Measurements from ENCODE around the gene RRP9. TPM values are rescaled to one million over a fixed set of nuclear protein-coding genes. Genes with fewer than 3 reads are reported as not detected.

Gene RRP9
- total and polyA plus RNA-seq, 12 donors = 8.5 to 30.2 (median 10.1) TPM

DNA sequence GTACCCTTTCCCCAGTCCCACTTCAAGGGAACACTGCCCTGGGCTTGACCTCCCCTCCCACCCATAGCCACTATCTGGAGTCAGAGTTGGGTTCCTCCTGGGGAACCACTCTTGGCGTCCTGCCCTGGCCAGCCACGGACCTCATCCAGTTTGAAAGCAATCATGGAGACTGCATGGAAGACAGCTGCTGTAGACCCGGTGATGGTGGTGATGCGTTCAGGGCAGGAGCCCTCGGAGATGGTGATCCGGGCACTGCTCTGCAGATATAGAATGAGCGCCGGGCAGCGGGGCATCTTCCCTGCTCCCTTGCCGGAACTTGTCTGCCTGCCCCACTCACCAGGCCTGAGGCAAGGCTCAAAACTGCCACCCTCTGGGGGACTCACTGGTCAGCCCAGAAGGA is 18.7 kb upstream of the RRP9 start:
- Histone ChIP-seq H3K4me3 (no peak overlapping the region), H3K27me3 (peaks cover 0 to 15% (median 0%) of the 10 kb centered on the region in 7 donors), H3K27ac (no peak overlapping the region), H3K4me1 (peaks cover 26 to 60% (median 46%) of the 10 kb centered on the region in 9 donors), H3K36me3 (peaks cover 0 to 44% (median 17%) of the 10 kb centered on the region in 9 donors), H3K9me3 (no peaks in the 10 kb centered on the region)
- WGBS, 2 donors = 81 to 85% methylated on average over 10 of the region's 10 CpGs
- TF ChIP-seq, protein P1, sequence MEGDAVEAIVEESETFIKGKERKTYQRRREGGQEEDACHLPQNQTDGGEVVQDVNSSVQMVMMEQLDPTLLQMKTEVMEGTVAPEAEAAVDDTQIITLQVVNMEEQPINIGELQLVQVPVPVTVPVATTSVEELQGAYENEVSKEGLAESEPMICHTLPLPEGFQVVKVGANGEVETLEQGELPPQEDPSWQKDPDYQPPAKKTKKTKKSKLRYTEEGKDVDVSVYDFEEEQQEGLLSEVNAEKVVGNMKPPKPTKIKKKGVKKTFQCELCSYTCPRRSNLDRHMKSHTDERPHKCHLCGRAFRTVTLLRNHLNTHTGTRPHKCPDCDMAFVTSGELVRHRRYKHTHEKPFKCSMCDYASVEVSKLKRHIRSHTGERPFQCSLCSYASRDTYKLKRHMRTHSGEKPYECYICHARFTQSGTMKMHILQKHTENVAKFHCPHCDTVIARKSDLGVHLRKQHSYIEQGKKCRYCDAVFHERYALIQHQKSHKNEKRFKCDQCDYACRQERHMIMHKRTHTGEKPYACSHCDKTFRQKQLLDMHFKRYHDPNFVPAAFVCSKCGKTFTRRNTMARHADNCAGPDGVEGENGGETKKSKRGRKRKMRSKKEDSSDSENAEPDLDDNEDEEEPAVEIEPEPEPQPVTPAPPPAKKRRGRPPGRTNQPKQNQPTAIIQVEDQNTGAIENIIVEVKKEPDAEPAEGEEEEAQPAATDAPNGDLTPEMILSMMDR (IDR thresholded peaks at IDR 0.05) = no peak
- ATAC-seq (no peak), DNase-seq (no peak)
- intact Hi-C loops (cut with DNase I) = no loop called here

GRCh38 chr3:51959651-51960050 is 17.9 kb upstream of the RRP9 start:
- Histone ChIP-seq H3K9me3 (no peaks in the 10 kb centered on the region), H3K36me3 (peaks cover 0 to 44% (median 17%) of the 10 kb centered on the region in 9 donors), H3K27ac (no peak overlapping the region), H3K27me3 (peaks cover 0 to 22% (median 0%) of the 10 kb centered on the region in 7 donors), H3K4me1 (peaks cover 26 to 58% (median 39%) of the 10 kb centered on the region in 9 donors), H3K4me3 (no peak overlapping the region)
- DNase-seq (no peak), ATAC-seq (no peak)
- WGBS, 2 donors = 98 to 99% methylated on average over 7 of the region's 7 CpGs
- TF ChIP-seq, protein P1 (IDR thresholded peaks at IDR 0.05) = no peak
- intact Hi-C loops (cut with DNase I) = no loop called here

DNA sequence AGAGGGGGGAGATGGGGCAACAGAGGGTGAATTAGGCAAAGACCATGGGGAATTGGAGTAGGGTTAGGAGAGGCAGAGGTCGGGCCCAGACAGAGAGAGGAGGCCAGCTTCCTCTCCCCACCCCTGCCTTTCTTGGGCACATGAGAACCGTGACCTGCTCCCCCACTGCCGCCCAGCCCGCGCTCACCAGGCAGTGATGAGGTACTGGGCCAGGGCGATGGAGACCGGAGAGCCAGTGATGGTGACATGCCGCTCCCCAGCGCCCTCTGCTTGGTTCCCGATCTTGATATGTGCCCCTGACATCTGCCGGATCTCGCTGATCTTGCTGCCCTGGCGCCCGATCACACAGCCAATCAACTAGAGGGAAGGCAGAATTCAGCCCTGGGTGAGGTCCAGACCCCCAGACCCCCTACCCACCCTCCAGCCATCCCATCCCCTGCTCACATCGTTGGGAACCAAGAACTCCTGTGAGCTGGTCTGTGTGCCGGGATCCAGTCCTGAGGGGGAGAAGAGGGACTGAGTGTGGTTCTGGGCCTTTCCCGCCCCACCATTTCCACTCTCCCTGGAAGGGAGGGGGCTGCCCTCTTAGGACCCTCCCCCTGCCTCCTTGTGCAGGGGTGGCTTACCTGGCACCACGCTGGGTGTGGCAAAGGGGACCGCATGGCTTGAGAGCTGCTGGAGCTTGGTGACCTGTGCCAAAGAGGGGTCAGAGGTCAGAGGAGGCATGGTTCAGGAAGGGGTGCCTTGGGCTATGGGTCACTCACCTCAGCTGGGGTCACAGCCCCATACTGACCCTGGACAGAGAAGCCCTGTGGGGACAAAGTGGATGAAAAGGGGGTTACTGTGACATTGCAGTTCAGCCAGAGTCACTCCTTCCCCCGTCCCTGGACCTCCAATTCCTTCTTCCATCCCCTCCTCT is 17.2 kb upstream of the RRP9 start:
- 93 to 95% methylated on average over 20 of the region's 20 CpGs for WGBS, 2 donors
- peaks cover 0 to 44% (median 17%) of the 10 kb centered on the region in 9 donors for H3K36me3 ChIP-seq
- H3K4me1 ChIP-seq = peaks cover 21 to 50% (median 31%) of the 10 kb centered on the region in 9 donors
- ATAC-seq (no peak), DNase-seq (no peak)
- no peak overlapping the region for H3K27ac ChIP-seq
- H3K4me3 ChIP-seq = no peak overlapping the region
- peaks cover 0 to 23% (median 0%) of the 10 kb centered on the region in 7 donors for H3K27me3 ChIP-seq
- TF ChIP-seq, protein P1 (IDR thresholded peaks at IDR 0.05) = no peak
- H3K9me3 ChIP-seq = no peaks in the 10 kb centered on the region
- intact Hi-C loops (cut with DNase I) = no loop called here

- ATAC-seq = no peak
- WGBS, 2 donors = 94 to 96% methylated on average over 15 of the region's 15 CpGs
- no peaks in the 10 kb centered on the region for H3K9me3 ChIP-seq
- H3K27me3 ChIP-seq = peaks cover 0 to 23% (median 0%) of the 10 kb centered on the region in 7 donors
- H3K4me3 ChIP-seq = no peak overlapping the region
- intact Hi-C loops (cut with DNase I) = no loop called here
- peaks cover 0 to 44% (median 17%) of the 10 kb centered on the region in 9 donors for H3K36me3 ChIP-seq
- H3K27ac ChIP-seq = no peak overlapping the region
- TF ChIP-seq, protein P1 (IDR thresholded peaks at IDR 0.05) = no peak
- DNase-seq = no peak
- H3K4me1 ChIP-seq = peaks cover 11 to 38% (median 27%) of the 10 kb centered on the region in 9 donors
Observed at GRCh38 chr3:51957520-51958205, 16.0 kb upstream of the RRP9 start.

All from heart right ventricle (tissue), 16 donors.